ENCODE data around the gene EMX1. TPM values are rescaled to one million over a fixed set of nuclear protein-coding genes. Genes with fewer than 3 reads are reported as not detected.

EMX1 gene
- total RNA-seq, 1 donor from 2014 or later = not detected

- Histone ChIP-seq H3K27me3 (no peaks in the 10 kb centered on the region), H3K9me3 (no peaks in the 10 kb centered on the region), H3K4me3 (no peak overlapping the region), H3K36me3 (no peaks in the 10 kb centered on the region), H3K4me1 (no peaks in the 10 kb centered on the region), H3K27ac (no peak overlapping the region)
- TF ChIP-seq CTCF (IDR thresholded peaks at IDR 0.05) = no peak
- DNase-seq (ENCODE audit: low spot score in 2 of 2) = no peak
- intact Hi-C loops (cut with DNase I) = no loop called here
Measured at GRCh38 chr2:72933646-72934151, 16.4 kb downstream of the EMX1 start.

GRCh38 chr2:72934683-72935610, 17.6 kb downstream of the EMX1 start:
- no peak for DNase-seq (ENCODE audit: low spot score in 2 of 2)
- no peaks in the 10 kb centered on the region for H3K36me3 ChIP-seq
- no peak overlapping the region for H3K4me3 ChIP-seq
- no peaks in the 10 kb centered on the region for H3K27me3 ChIP-seq
- H3K9me3 ChIP-seq = no peaks in the 10 kb centered on the region
- no peaks in the 10 kb centered on the region for H3K4me1 ChIP-seq
- no peak overlapping the region for H3K27ac ChIP-seq
- TF ChIP-seq CTCF (IDR thresholded peaks at IDR 0.05) = peak in 1 of 3 experiments; percentile 4
- intact Hi-C loops (cut with DNase I) = no loop called here

- no peaks in the 10 kb centered on the region for H3K4me1 ChIP-seq
- no peak overlapping the region for H3K4me3 ChIP-seq
- no peaks in the 10 kb centered on the region for H3K36me3 ChIP-seq
- no peaks in the 10 kb centered on the region for H3K27me3 ChIP-seq
- no peak for DNase-seq (ENCODE audit: low spot score in 2 of 2)
- intact Hi-C loops (cut with DNase I) = no loop called here
- no peak overlapping the region for H3K27ac ChIP-seq
- no peak for TF ChIP-seq CTCF (IDR thresholded peaks at IDR 0.05)
- no peaks in the 10 kb centered on the region for H3K9me3 ChIP-seq
Measured at GRCh38 chr2:72935611-72935957, 18.3 kb downstream of the EMX1 start.

- Histone ChIP-seq H3K36me3 (no peaks in the 10 kb centered on the region), H3K9me3 (no peaks in the 10 kb centered on the region), H3K4me3 (no peak overlapping the region), H3K4me1 (no peaks in the 10 kb centered on the region), H3K27ac (no peak overlapping the region), H3K27me3 (no peaks in the 10 kb centered on the region)
- intact Hi-C loops (cut with DNase I) = no loop called here
- TF ChIP-seq CTCF (IDR thresholded peaks at IDR 0.05) = no peak
- DNase-seq (ENCODE audit: low spot score in 2 of 2) = no peak
Measured at GRCh38 chr2:72936660-72937355, 19.5 kb downstream of the EMX1 start.

- Histone ChIP-seq H3K36me3 (no peaks in the 10 kb centered on the region), H3K4me1 (no peaks in the 10 kb centered on the region)
- no peak for TF ChIP-seq CTCF (IDR thresholded peaks at IDR 0.05)
Measured at GRCh38 chr2:72937356-72937669, 20.0 kb downstream of the EMX1 start.

More at GRCh38 chr2:72937356-72937669, 20.0 kb downstream of the EMX1 start:
- Histone ChIP-seq H3K27ac (no peak overlapping the region), H3K9me3 (no peaks in the 10 kb centered on the region), H3K27me3 (no peaks in the 10 kb centered on the region), H3K4me3 (no peak overlapping the region)
- DNase-seq (ENCODE audit: low spot score in 2 of 2) = no peak
- intact Hi-C loops (cut with DNase I) = no loop called here

Data from ascending aorta (tissue), 2 donors.